Activated CD4-positive, alpha-beta T cell treated with anti-CD3 and anti-CD28 coated beads, Interleukin-2, amount 50 U/mL, for 16 hours (primary cell): ENCODE results near the gene DNAJB7.
"Not testable (repeated sequence)": the region's sequence is repeated elsewhere in the genome, so short reads cannot be mapped to it uniquely, and the experiment has no call there.

Experiments
- DNase-seq: peaks from one replicate; pipeline ENCODE4 v3.0.0-alpha.2; 2020

DNAJB7 gene

DNA sequence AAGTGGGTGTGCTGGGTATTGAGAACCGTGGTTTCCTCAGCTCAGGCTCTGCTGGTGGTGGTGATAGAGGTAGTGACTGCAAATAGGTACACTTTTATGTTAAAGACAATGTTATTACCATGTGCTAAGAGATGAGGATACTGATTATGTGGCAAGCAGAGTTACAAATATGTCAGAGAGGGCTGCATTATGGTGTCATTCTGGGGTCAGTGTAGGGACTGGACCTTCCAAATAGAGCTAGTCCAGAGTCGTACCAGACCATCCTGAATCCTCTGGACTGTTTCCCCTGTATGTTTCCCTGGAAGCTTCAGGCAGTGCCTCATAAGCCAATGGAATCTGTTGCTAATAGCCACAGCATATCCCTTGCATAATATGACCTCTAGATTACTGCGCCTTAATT lies at the start of gene DNAJB7:
DNAJB7 (minus strand) TSS at position 101 of the 400 bp plus-strand sequence. CDS start 119 bp downstream, outside the sequence.
- DNase-seq, result no peak

DNA sequence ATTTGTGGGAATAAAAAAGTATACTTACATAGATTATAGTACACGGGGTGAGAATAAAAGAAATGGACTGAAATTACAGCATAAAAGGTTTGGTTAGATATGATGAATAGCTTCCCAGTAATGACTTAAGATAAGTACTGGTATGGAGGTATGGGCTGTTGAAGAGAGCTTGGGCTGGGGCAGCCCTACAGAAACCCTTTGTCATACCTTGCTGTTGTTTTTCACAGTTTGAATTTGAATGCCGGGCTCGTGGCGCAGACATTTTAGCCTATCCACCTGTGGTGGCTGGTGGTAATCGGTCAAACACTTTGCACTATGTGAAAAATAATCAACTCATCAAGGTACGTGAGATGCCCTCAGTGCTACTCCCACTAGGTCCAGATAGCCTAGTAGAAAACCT lies 47.0 kb upstream of the DNAJB7 start:
- DNase-seq, result no peak

DNA sequence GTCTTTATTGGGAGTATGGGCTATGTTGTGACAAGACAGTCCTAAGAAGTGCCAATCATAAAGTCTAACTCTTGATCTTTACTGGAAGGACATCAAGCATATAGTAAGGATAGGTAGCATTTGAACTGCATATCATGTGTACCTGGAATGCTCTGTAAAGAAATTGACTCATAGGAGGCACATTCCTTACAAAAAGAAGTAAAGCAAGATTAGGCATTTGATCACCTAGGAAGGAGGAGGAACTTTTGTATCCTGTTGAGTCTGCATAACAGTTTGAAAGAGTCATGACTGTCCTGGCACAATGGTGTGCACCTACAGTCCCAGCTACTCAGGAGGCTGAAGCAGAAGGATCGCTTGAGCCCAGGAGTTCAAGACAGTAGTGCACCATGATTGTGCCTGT lies 42.2 kb upstream of the DNAJB7 start:
- no peak for DNase-seq

DNA sequence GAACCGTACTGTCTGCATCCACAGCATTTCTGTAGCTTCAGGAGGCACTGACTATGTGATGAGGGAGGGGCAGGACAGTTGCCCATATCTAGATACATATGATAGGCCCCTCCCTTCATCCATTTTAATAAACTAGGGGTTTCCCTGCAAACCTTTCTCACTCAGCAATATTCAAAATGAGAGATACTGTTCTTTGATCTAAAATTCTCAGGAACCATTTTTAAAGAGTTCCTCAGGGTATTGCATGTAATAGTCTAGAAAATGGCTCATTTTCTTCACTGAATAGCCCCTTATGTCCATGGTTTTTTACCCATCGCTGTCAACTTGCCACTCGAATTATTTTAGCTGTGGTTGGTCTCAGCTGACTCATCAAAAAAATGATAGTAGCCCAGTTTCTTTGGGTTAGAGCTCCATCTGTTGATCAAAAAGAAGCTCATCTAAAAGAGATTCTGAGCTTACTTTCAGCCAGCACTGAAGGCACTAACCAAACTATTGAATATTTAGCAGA lies 37.0 kb upstream of the DNAJB7 start:
- peak; percentile 72 for DNase-seq

DNA sequence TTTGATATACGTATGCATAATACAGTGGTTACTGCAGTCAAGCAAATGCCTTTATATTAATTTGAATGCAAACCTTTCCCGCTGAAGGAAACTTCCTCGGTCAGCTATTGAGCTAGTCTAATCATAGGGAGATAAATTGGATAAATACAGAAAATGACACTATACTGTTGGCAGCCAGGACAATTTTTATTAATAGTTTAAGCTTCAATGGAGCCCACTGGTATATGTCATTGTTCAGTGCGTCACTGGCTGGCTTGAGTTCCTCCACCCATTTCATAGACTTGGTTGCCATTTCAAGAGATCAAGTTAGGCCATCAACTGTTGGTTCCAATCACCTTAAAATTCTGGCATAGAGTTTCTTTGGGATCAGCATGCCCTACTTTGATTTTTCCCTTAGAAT lies 32.5 kb upstream of the DNAJB7 start:
- no peak for DNase-seq

DNA sequence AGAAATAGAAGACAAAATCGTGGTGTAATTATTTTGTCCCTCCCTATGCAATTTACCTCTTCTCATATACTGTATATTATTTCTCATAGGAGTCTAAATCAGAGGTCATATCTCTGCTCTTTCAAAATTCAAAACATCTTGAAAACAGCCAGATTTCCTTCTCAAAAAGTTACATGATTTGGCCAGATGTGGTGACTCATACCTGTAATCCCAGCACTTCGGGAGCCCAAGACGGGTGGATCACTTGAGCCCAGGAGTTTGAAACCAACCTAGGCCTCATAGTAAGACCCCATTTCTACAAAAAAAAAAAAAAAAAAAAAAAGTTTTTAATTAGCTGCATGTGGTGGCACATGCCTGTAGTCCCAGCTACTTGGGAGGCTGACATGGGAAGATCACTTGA lies 29.0 kb upstream of the DNAJB7 start:
- DNase-seq, result no peak

DNA sequence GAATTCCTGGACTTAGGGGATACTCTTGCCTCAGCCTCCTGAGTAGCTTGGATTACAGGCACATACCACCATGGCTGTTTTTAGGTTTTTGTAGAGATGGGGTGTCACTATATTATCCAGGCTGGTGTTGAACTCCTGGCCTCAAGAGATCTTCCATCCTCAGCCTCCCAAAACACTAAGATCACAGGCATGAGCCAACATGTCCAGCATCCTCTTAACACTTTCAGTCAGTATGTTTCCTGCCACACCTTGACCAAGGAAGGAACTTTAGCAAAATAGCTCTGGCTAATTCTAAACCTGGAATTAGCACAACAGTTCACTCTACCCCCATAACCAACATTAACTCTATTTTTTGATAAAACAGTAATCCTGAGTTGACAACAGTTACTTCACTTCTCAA lies 27.2 kb upstream of the DNAJB7 start:
- DNase-seq, result no peak

DNA sequence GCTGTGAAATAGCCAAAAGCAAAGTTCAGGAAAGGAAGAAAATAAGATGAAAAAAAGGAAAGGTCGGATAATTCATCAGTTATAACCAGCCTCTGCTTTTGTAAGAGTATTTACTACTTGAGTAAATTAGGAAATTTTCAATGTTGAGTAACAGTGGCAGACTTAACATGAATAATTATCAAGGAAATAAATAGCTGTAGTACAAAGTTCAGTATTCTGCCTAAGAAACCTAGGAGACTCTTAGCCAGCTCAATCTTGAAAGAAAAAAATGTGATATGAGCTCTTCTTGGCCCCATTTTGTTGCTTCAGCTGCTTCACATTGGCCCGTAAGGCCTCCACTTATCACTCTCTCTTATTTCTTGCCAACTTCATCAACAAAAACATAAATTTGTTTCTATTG lies 17.0 kb upstream of the DNAJB7 start:
- DNase-seq, result no peak

DNA sequence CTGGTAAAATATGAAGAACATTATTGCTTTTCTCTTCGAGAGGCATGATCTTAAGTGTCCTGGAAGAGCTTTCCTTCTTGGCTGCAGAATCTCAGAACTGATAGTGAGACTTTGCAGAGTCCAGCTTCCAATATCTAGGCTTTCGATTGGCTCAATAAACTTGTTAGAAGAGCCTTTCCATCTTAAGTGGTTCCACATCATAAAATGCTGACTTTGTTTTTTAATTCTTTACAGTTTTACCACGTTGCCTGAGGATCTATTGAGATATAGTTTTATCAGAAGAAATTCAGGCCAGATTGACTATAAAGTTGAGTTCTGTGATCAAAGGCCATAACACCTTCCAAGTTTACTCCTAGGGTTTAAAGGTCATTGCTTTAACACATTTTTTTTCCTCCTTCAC lies 15.6 kb upstream of the DNAJB7 start:
- DNase-seq, result no peak

DNA sequence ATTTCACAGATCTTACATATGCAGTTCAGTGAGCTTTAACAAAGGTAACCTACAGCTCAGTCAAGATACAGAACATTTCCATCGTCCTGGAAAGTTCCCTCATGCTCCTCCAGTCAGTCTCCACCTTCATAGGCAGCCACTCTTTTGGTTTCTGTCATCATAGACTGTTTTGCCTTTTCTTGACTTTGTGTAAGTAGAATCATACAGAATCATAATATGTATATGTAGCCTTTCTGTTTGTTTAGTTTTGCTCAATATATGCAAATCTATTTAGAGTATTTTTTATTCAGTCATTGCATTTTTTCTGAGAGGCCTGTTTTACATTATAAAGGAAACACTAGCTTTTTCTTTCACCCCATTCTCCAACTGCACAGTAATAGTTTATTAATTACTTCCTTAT lies 15.0 kb upstream of the DNAJB7 start:
- no peak for DNase-seq

DNA sequence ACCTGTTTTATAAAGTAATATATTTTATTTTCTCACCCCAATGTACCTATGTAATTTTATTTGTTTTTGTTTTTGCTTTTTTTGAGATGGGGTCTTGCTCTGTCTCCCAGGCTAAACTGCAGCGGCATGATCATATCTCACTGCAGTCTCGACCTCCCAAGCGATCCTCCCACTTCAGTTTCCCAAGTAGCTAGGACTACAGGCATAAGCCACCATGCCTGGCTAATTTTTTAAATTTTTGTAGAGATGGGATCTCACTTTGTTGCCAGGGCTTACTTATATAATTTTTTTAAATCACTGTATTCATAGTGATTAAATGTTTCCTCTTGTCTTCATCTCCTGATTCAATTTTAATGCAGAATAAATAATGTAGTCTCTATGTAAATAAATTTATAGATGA lies 13.2 kb upstream of the DNAJB7 start:
- no peak for DNase-seq

DNA sequence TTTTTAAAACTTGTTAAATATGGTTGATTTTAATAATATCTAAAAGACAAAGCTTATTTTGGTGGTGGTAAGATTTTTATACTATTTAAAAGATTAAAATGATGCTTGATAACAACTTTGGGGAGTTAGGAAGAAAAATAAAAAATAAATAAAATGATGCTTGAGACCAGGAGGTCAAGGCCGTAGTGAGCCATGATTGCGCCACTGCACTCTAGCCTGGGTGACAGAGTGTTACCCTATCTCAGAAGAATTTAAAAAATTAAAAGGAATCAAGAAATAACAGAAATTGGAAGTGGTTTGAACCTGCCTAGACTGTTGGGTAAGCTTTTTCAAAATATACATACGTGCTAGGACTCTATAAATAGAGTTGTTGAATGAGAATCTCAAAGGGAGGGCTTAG lies 12.1 kb upstream of the DNAJB7 start:
- DNase-seq, result no peak

DNA sequence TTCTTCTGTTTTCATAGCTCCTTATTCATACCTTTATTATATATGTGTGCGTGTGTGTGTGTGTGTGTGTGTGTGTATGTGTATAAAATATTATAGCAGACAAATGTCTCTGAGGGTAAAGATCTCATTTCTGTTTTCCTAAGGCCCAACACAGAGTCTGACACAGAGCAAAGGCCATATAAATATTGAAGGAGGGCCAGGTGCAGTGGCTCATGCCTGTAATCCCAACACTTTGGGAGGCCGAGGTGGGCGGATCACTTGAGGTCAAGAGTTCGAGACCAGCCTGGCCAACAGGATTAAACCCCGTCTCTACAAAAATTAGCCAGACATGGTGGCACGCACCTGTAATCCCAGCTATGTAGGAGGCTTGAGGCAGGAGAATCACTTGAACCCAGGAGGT lies 6.5 kb upstream of the DNAJB7 start:
- not testable (repeated sequence) for DNase-seq

DNA sequence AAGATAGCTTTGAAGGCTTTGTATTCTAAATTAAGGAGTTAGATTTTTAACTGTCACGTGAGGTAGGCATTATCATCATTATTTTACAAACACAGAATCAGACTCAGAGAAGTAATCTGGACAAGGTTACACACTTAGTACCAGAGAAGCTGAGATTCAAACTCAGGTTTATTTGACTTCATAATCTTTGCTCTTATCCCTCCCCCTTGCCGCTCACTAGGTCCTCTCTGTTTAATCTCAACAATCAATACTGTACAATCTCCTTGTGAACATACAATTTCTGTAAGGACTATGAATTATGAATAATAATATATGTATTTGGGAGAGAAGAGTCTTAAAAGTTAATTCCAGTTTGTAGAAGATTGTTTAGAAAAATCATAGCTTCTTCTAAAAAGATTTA lies 5.2 kb upstream of the DNAJB7 start:
- DNase-seq, result no peak

DNA sequence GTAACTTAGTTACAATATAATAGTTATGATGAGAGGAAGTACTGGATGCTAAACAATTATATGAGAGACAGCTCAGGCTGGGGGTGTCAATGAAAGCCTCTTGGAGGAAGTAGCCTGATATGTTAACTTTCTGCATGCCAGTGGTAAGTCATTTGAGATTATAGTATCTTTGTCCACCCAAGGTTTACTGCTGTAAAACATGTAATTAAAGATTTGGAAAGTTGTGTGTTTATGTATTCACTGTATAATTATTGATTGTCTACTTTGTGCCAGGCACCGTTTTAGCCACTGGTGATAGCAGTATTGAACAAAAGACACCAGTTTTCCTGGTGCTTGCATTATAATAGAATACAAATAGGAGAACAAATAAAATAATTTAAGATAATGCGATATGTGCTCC lies 624 bp upstream of the DNAJB7 start:
- DNase-seq, result no peak

DNA sequence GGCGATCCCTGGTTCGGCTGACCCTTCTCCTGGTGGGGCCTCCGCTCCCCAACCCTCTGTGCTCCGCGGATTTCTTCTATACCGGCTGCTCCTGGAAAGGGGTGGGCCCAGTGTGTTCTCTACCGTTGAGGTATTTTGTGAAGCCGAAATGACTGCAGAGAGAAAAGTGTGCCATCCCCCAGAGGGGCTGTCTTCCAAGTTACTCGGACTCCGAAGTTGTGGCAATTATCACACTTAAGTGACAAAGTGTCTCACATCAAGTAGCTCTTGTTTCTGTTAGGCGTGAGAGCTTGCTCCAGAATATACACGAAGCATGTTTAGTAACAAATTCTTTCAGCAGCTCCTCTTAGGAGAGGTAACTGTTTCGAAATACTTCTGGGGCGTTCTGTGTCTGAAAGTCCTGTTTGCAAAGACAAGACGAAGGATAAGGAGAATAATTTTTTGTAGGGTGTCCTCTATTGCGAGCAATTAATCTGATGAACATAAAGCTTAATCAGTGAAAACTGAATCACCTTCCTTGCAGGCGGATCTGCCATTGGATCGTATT lies 4.5 kb downstream of the DNAJB7 start:
- DNase-seq, result no peak

DNA sequence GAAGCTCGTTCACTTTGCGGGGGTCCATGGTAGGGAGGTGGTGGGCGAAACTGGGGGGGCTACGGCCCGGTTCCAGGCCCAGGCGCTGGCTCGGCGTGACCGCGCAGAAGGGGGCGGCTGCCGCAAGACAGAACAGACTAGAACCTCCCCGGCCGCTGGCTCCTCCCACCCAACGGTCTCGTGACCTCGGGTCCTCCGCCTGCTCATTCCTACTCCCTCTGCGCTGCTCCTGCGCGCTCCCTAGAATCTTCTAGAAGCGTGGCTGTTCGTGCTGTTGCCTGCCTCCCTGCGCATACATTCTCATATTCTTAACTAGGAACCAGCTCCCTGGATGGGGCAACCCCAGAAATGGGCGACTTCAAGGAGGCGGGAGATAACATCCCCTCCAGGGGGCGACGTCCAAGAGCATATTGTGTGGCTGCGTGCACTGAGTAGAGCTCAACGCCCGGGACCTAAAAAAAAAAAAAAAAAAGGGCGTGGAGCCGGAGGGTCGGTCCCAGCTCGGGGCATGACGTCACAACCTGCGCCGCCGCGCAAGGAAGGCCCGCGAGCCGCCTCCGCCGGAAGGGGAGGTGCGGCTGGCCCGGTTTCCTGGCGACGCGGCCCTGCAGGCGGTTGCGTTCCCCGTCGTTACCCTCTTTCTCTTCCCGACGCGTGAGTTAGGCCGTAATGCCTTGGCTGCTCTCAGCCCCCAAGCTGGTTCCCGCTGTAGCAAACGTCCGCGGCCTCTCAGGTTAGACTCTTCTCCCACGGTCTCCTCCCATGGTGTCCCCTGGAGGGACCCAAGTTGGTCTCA lies 5.2 kb downstream of the DNAJB7 start, which contains the start of the genes ST13 and XPNPEP3:
ST13 (minus strand) TSS at position 127 of the 796 bp plus-strand sequence; CDS start at position 28, 99 bp downstream.
XPNPEP3 (plus strand) TSS at position 636 of the 796 bp plus-strand sequence; CDS start at position 670, 34 bp downstream.
- peak; percentile 97 for DNase-seq

DNA sequence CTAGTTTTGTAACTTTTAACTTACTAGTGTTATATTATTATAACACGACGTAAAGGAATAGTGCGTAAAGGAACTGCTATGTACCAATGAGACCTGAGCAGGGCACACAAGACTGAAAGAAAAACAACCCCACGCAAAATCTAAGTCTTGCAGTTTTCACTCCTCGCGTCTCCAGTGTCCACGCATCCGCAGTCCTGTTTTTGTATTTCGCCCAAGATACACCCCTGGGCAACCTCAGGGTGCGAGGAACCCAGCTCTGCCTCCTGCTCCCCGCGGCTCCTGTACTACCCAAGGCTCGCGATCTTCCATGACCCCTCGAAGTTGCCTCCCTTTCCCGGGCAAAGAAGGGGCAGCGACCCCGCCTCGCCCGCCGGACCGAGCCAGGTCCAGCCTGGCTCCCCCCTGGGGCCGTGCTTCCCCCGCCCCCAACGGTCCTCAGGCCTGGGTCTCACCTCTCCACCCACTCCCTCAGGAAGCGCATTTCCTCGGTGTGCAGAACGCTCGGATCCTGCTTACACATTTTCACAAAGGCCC lies 5.9 kb downstream of the DNAJB7 start:
- DNase-seq, result peak; percentile 18

DNA sequence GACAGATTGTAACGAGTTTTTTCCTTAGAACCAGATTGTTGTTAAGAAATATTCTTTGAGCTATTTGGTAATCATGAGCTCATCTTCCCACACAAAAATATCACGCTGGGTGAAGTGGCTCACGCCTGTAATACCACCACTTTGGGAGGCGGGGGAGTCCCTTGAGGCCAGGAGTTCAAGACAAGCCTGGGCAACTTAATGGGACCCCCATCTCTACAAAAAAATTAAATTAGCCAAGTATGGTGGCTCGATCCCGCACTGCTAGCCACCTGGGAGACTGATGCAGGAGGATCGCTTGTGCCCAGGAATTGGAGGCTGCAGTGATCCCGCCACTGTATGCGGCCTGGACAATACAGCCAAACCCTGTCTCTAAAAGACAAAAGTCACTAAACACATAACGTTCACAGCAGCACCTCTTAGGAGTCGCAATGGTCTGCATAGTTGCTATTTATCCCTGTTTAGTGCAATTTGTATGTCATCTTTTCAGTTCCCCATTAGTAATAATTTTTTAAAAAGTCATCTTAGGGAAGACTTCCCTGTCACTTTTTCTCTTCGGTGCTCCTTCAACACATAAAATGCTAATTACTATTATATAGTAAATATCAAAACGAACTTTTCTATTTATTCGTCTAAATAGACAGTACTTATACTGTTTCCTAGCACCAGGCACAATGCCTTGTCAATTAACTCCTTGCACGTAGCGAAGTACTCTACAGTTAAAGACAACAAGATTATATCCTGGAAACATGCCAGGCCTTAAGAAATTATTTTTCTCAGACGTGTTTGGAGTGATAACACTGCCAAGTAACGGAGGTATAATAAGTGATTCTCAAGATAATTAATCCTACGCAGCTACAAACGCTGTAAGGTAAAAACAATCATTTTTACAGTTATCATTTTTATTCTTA lies 6.6 kb downstream of the DNAJB7 start:
- DNase-seq, result no peak

DNA sequence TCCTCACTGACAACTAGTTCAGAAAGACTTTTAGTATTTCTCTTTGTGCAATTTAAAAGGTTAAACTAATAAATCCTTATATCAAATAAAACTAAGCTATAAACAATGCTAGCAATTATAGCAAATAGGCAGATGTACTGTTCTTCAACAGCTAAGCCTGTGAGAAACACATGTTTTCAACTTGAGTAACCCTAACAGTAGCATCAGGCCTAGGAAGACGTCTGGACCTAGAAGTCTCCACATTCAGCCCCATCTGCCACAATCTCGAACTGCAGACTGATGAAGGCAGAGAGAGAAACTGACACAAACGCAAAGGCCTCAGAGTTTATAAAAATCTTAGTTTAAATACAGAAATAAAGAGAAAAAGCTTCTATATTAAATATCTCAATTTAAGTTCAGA lies 8.0 kb downstream of the DNAJB7 start:
- no peak for DNase-seq

DNA sequence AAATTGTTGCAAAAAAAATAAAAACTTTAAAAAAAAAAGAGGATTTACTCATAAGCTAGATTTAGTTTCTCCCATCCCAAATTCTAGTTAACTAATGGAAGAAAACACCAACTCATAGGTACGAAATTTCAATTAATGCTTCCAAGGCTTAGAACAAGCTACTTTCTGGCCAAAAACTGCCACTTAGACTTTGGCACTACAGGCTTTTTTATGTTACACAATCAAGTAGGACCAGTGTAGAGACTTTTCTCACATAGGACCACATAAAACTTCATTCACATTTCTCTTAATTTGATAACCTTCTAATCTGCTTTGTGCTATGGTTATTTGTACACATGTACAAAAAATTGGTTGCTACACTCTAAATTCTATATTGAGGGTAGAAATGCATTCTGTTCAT lies 8.6 kb downstream of the DNAJB7 start:
- no peak for DNase-seq

DNA sequence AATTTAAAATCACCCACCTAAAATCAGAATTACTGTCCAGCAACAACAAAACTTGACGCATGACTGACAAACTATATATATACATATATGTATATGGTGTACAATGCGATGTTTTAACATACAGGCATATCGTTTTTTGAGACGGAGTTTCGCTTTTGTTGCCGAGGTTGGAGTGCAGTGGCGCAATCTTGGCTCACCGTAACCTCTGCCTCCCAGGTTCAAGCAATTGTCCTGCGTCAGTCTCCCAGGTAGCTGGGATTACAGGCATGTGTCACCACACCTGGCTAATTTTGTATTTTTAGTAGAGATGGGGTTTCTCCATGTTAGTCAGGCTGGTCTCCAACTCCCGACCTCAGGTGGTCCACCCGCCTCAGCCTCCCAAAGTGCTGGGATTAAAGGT lies 16.1 kb downstream of the DNAJB7 start:
- DNase-seq, result not testable (repeated sequence)

DNA sequence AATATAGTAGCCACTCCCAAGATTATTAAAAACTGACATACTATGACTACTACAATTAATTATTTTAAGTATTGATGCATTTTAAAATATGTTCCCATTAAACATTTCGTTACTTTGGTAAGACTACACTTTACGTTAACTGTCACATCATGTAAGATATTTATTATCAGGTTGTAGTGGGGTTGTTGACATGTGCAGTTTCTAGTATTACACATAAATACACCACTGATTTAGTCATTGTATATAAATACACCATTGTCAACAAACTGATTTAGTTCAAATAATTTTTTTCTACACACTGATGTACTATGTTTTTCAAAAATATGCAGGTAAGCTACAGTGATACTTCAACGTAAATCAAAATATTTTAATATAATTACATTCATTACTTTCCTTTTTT lies 17.0 kb downstream of the DNAJB7 start:
- no peak for DNase-seq
